ENCODE data around the gene MYO1H.
"Not testable (repeated sequence)": the region's sequence is repeated elsewhere in the genome, so short reads cannot be mapped to it uniquely, and the experiment has no call there.

Gene MYO1H

DNA sequence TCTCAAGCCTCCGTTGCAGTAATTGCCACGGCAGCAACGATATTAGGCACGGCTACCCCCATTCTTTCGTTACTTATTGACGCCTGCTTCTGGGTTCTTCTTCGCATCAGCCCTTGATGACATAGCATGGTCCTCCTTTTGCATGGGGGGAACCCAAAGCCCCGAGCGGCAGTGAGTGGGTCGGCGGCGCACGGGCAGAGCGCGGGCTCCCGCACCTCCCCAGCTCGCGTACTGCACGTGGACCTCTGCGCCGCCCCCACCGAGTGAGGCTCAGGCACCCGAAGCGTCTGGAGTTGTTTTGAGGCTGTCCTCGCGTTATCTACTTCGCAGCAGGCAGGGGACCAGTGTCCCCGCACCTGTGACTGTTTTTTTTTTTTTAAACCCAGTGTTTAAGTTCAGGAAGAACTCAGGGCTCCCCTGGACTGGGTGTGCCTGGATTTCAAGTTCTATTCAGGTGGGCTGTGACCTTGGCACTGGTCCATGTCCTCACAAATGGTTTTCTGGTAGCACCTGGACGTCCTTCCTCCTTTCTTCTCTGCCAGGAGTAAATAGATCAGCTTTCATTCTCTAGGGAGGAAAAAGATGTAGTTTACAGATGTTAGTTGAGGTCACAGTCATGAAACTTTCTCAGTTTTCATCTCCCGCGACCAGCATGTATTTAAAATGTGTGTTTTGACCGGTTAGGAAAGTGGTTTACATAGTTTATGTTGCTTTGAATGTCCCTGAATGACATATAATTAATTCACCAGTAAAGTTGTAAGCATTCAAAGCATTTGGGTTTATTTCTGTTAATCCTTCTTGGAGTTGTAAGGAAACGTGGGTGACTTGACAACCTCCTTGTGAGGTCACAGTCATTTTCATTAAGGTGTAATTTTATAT lies 37.2 kb upstream of the MYO1H start:
- Histone ChIP-seq H3K36me3 (ENCODE audit: control insufficient read depth, insufficient read depth, low read length) (no peaks in the 10 kb centered on the region), H3K4me1 (ENCODE audit: control insufficient read depth, insufficient read depth, low read length) (no peaks in the 10 kb centered on the region), H3K9ac (ENCODE audit: low read length) (no peak overlapping the region), H3K4me3 (ENCODE audit: low read length) (peak overlapping the region; percentile 74), H3K27ac (ENCODE audit: low read depth, low read length) (no peak overlapping the region), H3K27me3 (ENCODE audit: control insufficient read depth, insufficient read depth, low read length) (peaks cover 5% of the 10 kb centered on the region)

- H3K4me3 ChIP-seq (ENCODE audit: low read length); H3K9ac ChIP-seq (ENCODE audit: low read length); H3K27me3 ChIP-seq (ENCODE audit: control insufficient read depth, insufficient read depth, low read length); H3K4me1 ChIP-seq (ENCODE audit: control insufficient read depth, insufficient read depth, low read length); H3K27ac ChIP-seq (ENCODE audit: low read depth, low read length); H3K36me3 ChIP-seq (ENCODE audit: control insufficient read depth, insufficient read depth, low read length): not testable (repeated sequence)
Observed at GRCh38 chr12:109321294-109321693, 26.4 kb upstream of the MYO1H start.

- H3K9ac ChIP-seq (ENCODE audit: low read length): no peak overlapping the region
- H3K4me1 ChIP-seq (ENCODE audit: control insufficient read depth, insufficient read depth, low read length): peaks cover 7% of the 10 kb centered on the region
- no peak overlapping the region for H3K4me3 ChIP-seq (ENCODE audit: low read length)
- no peak overlapping the region for H3K27ac ChIP-seq (ENCODE audit: low read depth, low read length)
- H3K36me3 ChIP-seq (ENCODE audit: control insufficient read depth, insufficient read depth, low read length): no peaks in the 10 kb centered on the region
- H3K27me3 ChIP-seq (ENCODE audit: control insufficient read depth, insufficient read depth, low read length): no peaks in the 10 kb centered on the region
Observed at GRCh38 chr12:109329003-109329402, 18.7 kb upstream of the MYO1H start.

- no peak overlapping the region for H3K9ac ChIP-seq (ENCODE audit: low read length)
- H3K4me1 ChIP-seq (ENCODE audit: control insufficient read depth, insufficient read depth, low read length): peaks cover 7% of the 10 kb centered on the region
- H3K4me3 ChIP-seq (ENCODE audit: low read length): no peak overlapping the region
- H3K36me3 ChIP-seq (ENCODE audit: control insufficient read depth, insufficient read depth, low read length): no peaks in the 10 kb centered on the region
- no peaks in the 10 kb centered on the region for H3K27me3 ChIP-seq (ENCODE audit: control insufficient read depth, insufficient read depth, low read length)
- no peak overlapping the region for H3K27ac ChIP-seq (ENCODE audit: low read depth, low read length)
Observed at GRCh38 chr12:109329686-109330085, 18.0 kb upstream of the MYO1H start.

DNA sequence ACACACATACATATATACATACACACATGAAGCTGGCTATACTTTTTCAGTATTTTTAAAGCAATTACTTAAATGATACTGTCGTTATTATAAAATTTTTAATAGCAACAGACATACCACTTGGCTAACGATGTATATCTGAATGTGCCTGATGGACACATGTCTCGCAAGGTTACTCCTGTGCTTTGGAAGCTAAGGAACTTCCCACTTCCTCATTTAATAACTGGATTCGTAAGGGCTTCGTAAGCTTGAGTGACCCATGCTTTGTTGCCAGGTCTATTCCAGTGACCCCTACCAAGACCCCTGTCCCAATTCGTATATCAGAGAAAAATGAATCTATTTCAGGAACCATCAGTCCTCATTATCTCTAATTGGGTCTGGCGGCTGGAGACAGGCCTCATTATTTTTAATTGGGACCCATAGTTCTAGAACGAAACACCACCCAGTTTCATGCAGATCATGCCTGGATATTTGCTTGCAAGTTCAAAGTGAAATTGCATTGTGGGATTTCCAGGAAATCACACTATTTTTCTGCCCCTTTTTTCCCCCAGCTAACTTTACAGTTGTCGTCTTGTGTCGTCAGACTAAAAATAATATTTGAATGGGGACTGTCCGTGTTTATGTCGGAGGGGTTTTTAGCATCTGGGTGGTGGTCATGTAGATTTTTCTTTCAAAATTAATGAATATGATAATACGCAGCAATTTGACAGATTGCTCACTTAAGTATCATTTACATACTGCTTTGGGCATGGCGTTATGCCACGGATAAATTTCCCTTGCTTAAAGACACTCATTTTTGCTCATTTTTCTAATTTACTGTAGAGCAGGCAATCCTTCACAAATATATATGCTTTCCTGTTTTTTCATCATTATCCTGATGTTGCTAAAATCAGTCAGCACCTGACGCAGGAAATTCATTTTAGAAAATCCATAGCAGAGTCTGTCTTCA lies 17.1 kb upstream of the MYO1H start:
- Histone ChIP-seq H3K27me3 (ENCODE audit: control insufficient read depth, insufficient read depth, low read length) (no peaks in the 10 kb centered on the region), H3K36me3 (ENCODE audit: control insufficient read depth, insufficient read depth, low read length) (no peaks in the 10 kb centered on the region), H3K9ac (ENCODE audit: low read length) (no peak overlapping the region), H3K4me1 (ENCODE audit: control insufficient read depth, insufficient read depth, low read length) (peaks cover 7% of the 10 kb centered on the region), H3K4me3 (ENCODE audit: low read length) (no peak overlapping the region), H3K27ac (ENCODE audit: low read depth, low read length) (no peak overlapping the region)

DNA sequence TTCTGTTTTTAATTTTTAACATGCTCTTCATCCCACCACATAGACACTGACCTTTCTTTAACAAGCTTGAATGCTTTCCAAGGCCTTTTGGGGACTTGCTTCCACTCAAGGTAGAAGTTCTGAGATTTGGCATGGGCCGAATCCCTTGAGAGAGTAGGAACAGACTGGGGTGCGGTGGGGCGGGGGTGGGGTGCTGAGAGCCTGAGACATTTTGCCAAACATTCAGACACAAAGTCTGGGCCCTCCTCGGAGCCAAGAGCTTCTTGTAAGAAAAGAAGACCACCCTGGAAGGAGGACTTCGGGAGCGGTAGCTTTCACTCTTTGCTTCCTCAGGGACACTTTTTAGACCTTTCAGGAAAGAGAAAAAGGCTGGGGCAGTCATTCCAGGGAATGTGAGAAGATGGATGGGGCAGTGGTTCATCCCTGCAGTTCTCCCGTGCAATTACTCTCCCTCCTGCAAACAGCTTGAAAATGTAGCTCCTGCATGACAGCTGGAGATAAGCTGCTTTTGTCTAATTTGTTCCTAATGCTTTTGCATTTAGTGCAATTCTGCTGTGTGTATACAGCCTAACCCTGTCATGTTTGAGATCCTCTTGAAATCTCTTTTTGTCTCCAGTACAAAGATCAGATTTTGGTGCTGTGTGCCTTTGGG lies 16.3 kb upstream of the MYO1H start:
- Histone ChIP-seq H3K4me1 (ENCODE audit: control insufficient read depth, insufficient read depth, low read length) (peaks cover 7% of the 10 kb centered on the region), H3K36me3 (ENCODE audit: control insufficient read depth, insufficient read depth, low read length) (no peaks in the 10 kb centered on the region), H3K9ac (ENCODE audit: low read length) (no peak overlapping the region), H3K27me3 (ENCODE audit: control insufficient read depth, insufficient read depth, low read length) (no peaks in the 10 kb centered on the region), H3K4me3 (ENCODE audit: low read length) (no peak overlapping the region), H3K27ac (ENCODE audit: low read depth, low read length) (no peak overlapping the region)

- Histone ChIP-seq H3K36me3 (ENCODE audit: control insufficient read depth, insufficient read depth, low read length) (no peaks in the 10 kb centered on the region), H3K4me3 (ENCODE audit: low read length) (no peak overlapping the region), H3K27me3 (ENCODE audit: control insufficient read depth, insufficient read depth, low read length) (no peaks in the 10 kb centered on the region), H3K27ac (ENCODE audit: low read depth, low read length) (no peak overlapping the region), H3K4me1 (ENCODE audit: control insufficient read depth, insufficient read depth, low read length) (peaks cover 7% of the 10 kb centered on the region), H3K9ac (ENCODE audit: low read length) (no peak overlapping the region)
Observed at GRCh38 chr12:109334887-109335286, 12.8 kb upstream of the MYO1H start.

DNA sequence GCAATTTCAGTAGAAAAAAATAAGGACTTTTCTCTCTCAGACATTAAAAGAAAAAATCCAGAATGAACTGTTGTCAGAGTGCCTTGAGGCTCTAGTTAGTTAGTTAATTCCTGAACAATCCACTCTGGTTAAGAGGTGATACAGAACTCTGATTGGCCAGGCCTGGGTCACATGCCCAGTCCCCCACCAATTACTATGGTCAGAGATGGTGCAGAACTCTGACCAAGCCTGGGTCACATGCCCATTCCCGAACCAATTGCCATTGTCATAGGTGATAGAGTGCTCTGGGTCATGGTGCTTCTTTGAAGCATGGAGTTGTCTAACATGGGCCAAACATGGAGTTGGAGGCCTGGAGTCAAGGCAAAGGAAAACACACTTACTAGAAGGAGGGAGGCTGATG lies 11.1 kb upstream of the MYO1H start:
- H3K27ac ChIP-seq (ENCODE audit: low read depth, low read length): no peak overlapping the region
- H3K27me3 ChIP-seq (ENCODE audit: control insufficient read depth, insufficient read depth, low read length): no peaks in the 10 kb centered on the region
- no peak overlapping the region for H3K4me3 ChIP-seq (ENCODE audit: low read length)
- peaks cover 3% of the 10 kb centered on the region for H3K4me1 ChIP-seq (ENCODE audit: control insufficient read depth, insufficient read depth, low read length)
- no peaks in the 10 kb centered on the region for H3K36me3 ChIP-seq (ENCODE audit: control insufficient read depth, insufficient read depth, low read length)
- H3K9ac ChIP-seq (ENCODE audit: low read length): no peak overlapping the region

DNA sequence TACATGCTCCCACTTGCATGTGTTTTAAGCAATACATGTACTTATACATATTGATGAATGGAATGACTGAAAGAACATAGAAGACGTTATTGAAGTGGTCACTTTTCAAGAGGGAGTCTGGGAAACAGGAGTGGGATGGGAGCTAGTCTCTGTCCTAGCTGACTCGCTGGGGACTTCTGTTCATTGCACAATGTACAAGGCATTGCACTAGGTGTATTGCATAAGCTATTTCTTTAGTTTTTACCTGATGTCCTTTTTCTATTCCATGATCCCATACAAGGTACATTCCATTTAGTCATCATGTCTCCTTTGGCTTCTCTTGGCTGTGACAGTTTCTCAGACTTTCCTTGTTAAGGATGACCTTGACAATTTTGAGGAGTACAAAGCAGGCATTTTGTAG lies 4.0 kb upstream of the MYO1H start:
- H3K9ac ChIP-seq (ENCODE audit: low read length): no peak overlapping the region
- no peak overlapping the region for H3K27ac ChIP-seq (ENCODE audit: low read depth, low read length)
- no peak overlapping the region for H3K4me3 ChIP-seq (ENCODE audit: low read length)
- H3K27me3 ChIP-seq (ENCODE audit: control insufficient read depth, insufficient read depth, low read length): no peaks in the 10 kb centered on the region
- H3K4me1 ChIP-seq (ENCODE audit: control insufficient read depth, insufficient read depth, low read length): no peaks in the 10 kb centered on the region
- H3K36me3 ChIP-seq (ENCODE audit: control insufficient read depth, insufficient read depth, low read length): no peaks in the 10 kb centered on the region

- H3K4me1 ChIP-seq (ENCODE audit: control insufficient read depth, insufficient read depth, low read length): no peaks in the 10 kb centered on the region
- no peaks in the 10 kb centered on the region for H3K36me3 ChIP-seq (ENCODE audit: control insufficient read depth, insufficient read depth, low read length)
- no peak overlapping the region for H3K4me3 ChIP-seq (ENCODE audit: low read length)
- no peak overlapping the region for H3K9ac ChIP-seq (ENCODE audit: low read length)
- H3K27ac ChIP-seq (ENCODE audit: low read depth, low read length): no peak overlapping the region
- no peaks in the 10 kb centered on the region for H3K27me3 ChIP-seq (ENCODE audit: control insufficient read depth, insufficient read depth, low read length)
Observed at GRCh38 chr12:109345428-109345827, 2.3 kb upstream of the MYO1H start.

- H3K27me3 ChIP-seq (ENCODE audit: control insufficient read depth, insufficient read depth, low read length): no peaks in the 10 kb centered on the region
- no peak overlapping the region for H3K9ac ChIP-seq (ENCODE audit: low read length)
- H3K4me1 ChIP-seq (ENCODE audit: control insufficient read depth, insufficient read depth, low read length): no peaks in the 10 kb centered on the region
- H3K4me3 ChIP-seq (ENCODE audit: low read length): no peak overlapping the region
- H3K36me3 ChIP-seq (ENCODE audit: control insufficient read depth, insufficient read depth, low read length): no peaks in the 10 kb centered on the region
- no peak overlapping the region for H3K27ac ChIP-seq (ENCODE audit: low read depth, low read length)
Observed at GRCh38 chr12:109346920-109347319, 780 bp upstream of the MYO1H start.

DNA sequence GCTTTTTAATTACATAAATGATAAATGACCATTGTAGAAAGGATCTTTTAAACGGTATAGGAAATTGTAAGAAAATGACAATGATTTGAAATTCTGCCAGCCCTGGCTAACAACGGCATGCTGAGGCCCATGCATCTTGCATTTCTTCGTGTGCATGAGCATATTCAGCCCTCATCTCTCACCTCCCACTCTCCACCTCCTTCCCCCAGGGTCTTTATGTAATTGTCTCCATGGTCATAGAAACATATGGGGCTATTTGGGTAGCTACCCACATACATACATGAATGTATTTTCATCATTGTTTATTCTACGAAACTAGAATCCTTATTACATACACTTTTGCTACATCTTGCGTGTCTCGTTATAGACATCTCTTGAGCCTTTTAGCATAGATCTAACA lies 4.5 kb downstream of the MYO1H start:
- H3K27ac ChIP-seq (ENCODE audit: low read depth, low read length): no peak overlapping the region
- H3K27me3 ChIP-seq (ENCODE audit: control insufficient read depth, insufficient read depth, low read length): no peaks in the 10 kb centered on the region
- H3K4me1 ChIP-seq (ENCODE audit: control insufficient read depth, insufficient read depth, low read length): no peaks in the 10 kb centered on the region
- H3K9ac ChIP-seq (ENCODE audit: low read length): no peak overlapping the region
- no peak overlapping the region for H3K4me3 ChIP-seq (ENCODE audit: low read length)
- H3K36me3 ChIP-seq (ENCODE audit: control insufficient read depth, insufficient read depth, low read length): no peaks in the 10 kb centered on the region

Measured in rectal smooth muscle tissue (tissue), 1 donor.